H9 (cell line): ENCODE data around the gene NEDD4L. TPM values are rescaled to one million over a fixed set of nuclear protein-coding genes. Genes with fewer than 3 reads are reported as not detected.

Experiments used
- DNase-seq: peaks from one replicate; pipeline ENCODE4 v3.0.0-alpha.2; 2017
- H2AFZ ChIP-seq: one replicate; pipeline ENCODE4 v1.6.1; 2013; ENCODE audit warnings: mild to moderate bottlenecking, low read length, control low read depth, moderate library complexity
- H2AK5ac ChIP-seq: 2 replicates; pipeline ENCODE4 v1.6.1; 2013; ENCODE audit warnings: low read length, control low read depth, mixed read lengths; ENCODE audit not compliant: insufficient read length
- H2BK120ac ChIP-seq: one replicate; pipeline ENCODE4 v1.6.1; 2013; ENCODE audit warnings: low read depth, mild to moderate bottlenecking, low read length, control low read depth, inconsistent platforms; ENCODE audit not compliant: poor library complexity, severe bottlenecking
- H2BK12ac ChIP-seq: 2 replicates; pipeline ENCODE4 v1.6.1; 2013; ENCODE audit warnings: low read length, control low read depth, mixed read lengths, low read depth; ENCODE audit not compliant: insufficient read length
- H2BK15ac ChIP-seq: 2 replicates; pipeline ENCODE4 v1.6.1; 2013; ENCODE audit warnings: low read depth, low read length, control low read depth
- H2BK20ac ChIP-seq: one replicate; pipeline ENCODE4 v1.6.1; 2013; ENCODE audit warnings: low read depth, mild to moderate bottlenecking, low read length, control low read depth, inconsistent platforms; ENCODE audit not compliant: poor library complexity, severe bottlenecking
- H2BK5ac ChIP-seq: 2 replicates; pipeline ENCODE4 v1.6.1; 2013; ENCODE audit warnings: low read length, control low read depth, mixed read lengths; ENCODE audit not compliant: insufficient read length
- H3K14ac ChIP-seq: 2 replicates; pipeline ENCODE4 v1.6.1; 2013; ENCODE audit warnings: low read length, control low read depth; ENCODE audit not compliant: insufficient read depth
- H3K18ac ChIP-seq: 2 replicates; pipeline ENCODE4 v1.6.1; 2013; ENCODE audit warnings: low read depth, mild to moderate bottlenecking, mixed read lengths, low read length, control low read depth; ENCODE audit not compliant: insufficient read length
- H3K23ac ChIP-seq: 2 replicates; pipeline ENCODE4 v1.6.1; 2013; ENCODE audit warnings: low read length, control low read depth, mixed read lengths, low read depth; ENCODE audit not compliant: insufficient read length
- H3K23me2 ChIP-seq: 2 replicates; pipeline ENCODE4 v1.6.1; 2013; ENCODE audit warnings: low read depth, mild to moderate bottlenecking, mixed read lengths, low read length, control low read depth; ENCODE audit not compliant: insufficient read length, poor library complexity, severe bottlenecking
- H3K27ac ChIP-seq: 2 replicates; pipeline ENCODE4 v1.5.1; 2013; ENCODE audit warnings: low read length, control low read depth, mixed read lengths, low read depth; ENCODE audit not compliant: insufficient read length
- H3K27me3 ChIP-seq: 2 replicates; pipeline ENCODE4 v1.6.1; 2013; ENCODE audit warnings: low read length, control low read depth, inconsistent platforms; ENCODE audit not compliant: insufficient read depth
- H3K4ac ChIP-seq: 2 replicates; pipeline ENCODE4 v1.6.1; 2013; ENCODE audit warnings: low read depth, mild to moderate bottlenecking, control low read depth, inconsistent platforms, low read length, moderate library complexity
- H3K4me1 ChIP-seq: 2 replicates; pipeline ENCODE4 v1.6.1; 2013; ENCODE audit warnings: low read length, control low read depth, inconsistent platforms; ENCODE audit not compliant: insufficient read depth
- H3K4me2 ChIP-seq: 2 replicates; pipeline ENCODE4 v1.6.1; 2013; ENCODE audit warnings: low read length, control low read depth, mixed read lengths; ENCODE audit not compliant: insufficient read length, insufficient read depth
- H3K56ac ChIP-seq: 2 replicates; pipeline ENCODE4 v1.6.1; 2013; ENCODE audit warnings: low read depth, mild to moderate bottlenecking, mixed read lengths, low read length, control low read depth; ENCODE audit not compliant: insufficient read length
- H3K79me1 ChIP-seq: 2 replicates; pipeline ENCODE4 v1.6.1; 2013; ENCODE audit warnings: low read depth, mild to moderate bottlenecking, moderate library complexity, low read length, control low read depth, inconsistent platforms; ENCODE audit not compliant: insufficient read depth, poor library complexity, severe bottlenecking
- H3K79me2 ChIP-seq: 2 replicates; pipeline ENCODE4 v1.6.1; 2013; ENCODE audit warnings: low read length, control low read depth, inconsistent platforms; ENCODE audit not compliant: insufficient read depth
- H3K9ac ChIP-seq: 2 replicates; pipeline ENCODE4 v1.6.1; 2013; ENCODE audit warnings: low read length, control low read depth, mixed read lengths; ENCODE audit not compliant: insufficient read length; ENCODE audit errors: extremely low read depth
- H3K9me3 ChIP-seq: one replicate; pipeline ENCODE4 v1.6.1; 2013; ENCODE audit warnings: low read depth, low read length, inconsistent platforms; ENCODE audit not compliant: control insufficient read depth
- H3T11ph ChIP-seq: one replicate; pipeline ENCODE4 v1.6.1; 2013; ENCODE audit warnings: mild to moderate bottlenecking, low read length, control low read depth, inconsistent platforms
- H4K20me1 ChIP-seq: one replicate; pipeline ENCODE4 v1.6.1; 2013; ENCODE audit not compliant: control insufficient read depth, insufficient read length, insufficient read depth
- H4K5ac ChIP-seq: 2 replicates; pipeline ENCODE4 v1.6.1; 2013; ENCODE audit warnings: low read depth, mild to moderate bottlenecking, mixed read lengths, low read length, control low read depth; ENCODE audit not compliant: insufficient read length
- H4K8ac ChIP-seq: replicated peaks from 2 replicates; pipeline ENCODE4 v1.6.1; 2013; ENCODE audit warnings: low read length, control low read depth, mixed read lengths, low read depth; ENCODE audit not compliant: insufficient read length
- H4K91ac ChIP-seq: 2 replicates; pipeline ENCODE4 v1.6.1; 2013; ENCODE audit warnings: low read depth, mild to moderate bottlenecking, moderate library complexity, mixed read lengths, low read length, control low read depth; ENCODE audit not compliant: insufficient read length
- H3K27ac Mint-ChIP-seq, 3 experiments: 2 replicates in 2 of 3; 3 replicates in 1 of 3; pipeline ENCODE4 v1.8.0; 2020 to 2021; ENCODE audit warnings: mixed read lengths in 3 of 3, mild to moderate bottlenecking in 1 of 3, moderate library complexity in 1 of 3
- H3K27me3 Mint-ChIP-seq: 2 replicates; pipeline ENCODE4 v1.8.0; 2021; ENCODE audit warnings: low read depth, mild to moderate bottlenecking, moderate library complexity, mixed read lengths
- H3K36me3 Mint-ChIP-seq, 3 experiments: 2 replicates in 2 of 3; 3 replicates in 1 of 3; pipeline ENCODE4 v1.8.0; 2020 to 2021; ENCODE audit warnings: low read depth in 3 of 3, mixed read lengths in 3 of 3; ENCODE audit not compliant: insufficient read depth in 1 of 3
- H3K4me1 Mint-ChIP-seq, 2 experiments: 2 replicates each; pipeline ENCODE4 v1.8.0; 2020; ENCODE audit warnings: mixed read lengths in 2 of 2
- H3K4me3 Mint-ChIP-seq, 2 experiments: 2 replicates in 1 of 2; 3 replicates in 1 of 2; pipeline ENCODE4 v1.8.0; 2020 to 2021; ENCODE audit warnings: mild to moderate bottlenecking in 2 of 2, mixed read lengths in 2 of 2, moderate library complexity in 1 of 2
- H3K9me3 Mint-ChIP-seq, 2 experiments: 2 replicates in 1 of 2; 3 replicates in 1 of 2; pipeline ENCODE4 v1.8.0; 2020; ENCODE audit warnings: mild to moderate bottlenecking in 2 of 2, mixed read lengths in 2 of 2, moderate library complexity in 1 of 2
- CTCF ChIP-seq: fragments of 200-600 bp; sonication (generic); conservative IDR thresholded peaks from 3 replicates; pipeline ENCODE4 v1.8.0; 2021; ENCODE audit warnings: antibody characterized with exemption, mild to moderate bottlenecking
- WGBS: extraction: QIAGEN DNeasy Blood & Tissue Kit; methylation state at CpG from one replicate; pipeline ENCODE4 v1.1.7; 2013; ENCODE audit warnings: missing lambda C conversion rate, low lambda C conversion rate, mixed read lengths; ENCODE audit not compliant: insufficient read length; ENCODE audit errors: extremely low coverage; 5-methylcytosine and 5-hydroxymethylcytosine counted together
- total RNA-seq: library from RNA; stranded (reverse); gene quantifications from 2 replicates; pipeline ENCODE4 v1.2.1, GENCODE V29; 2021

The NEDD4L gene
- total RNA-seq, 1 experiment from 2014 or later = 76.3 TPM

- Histone ChIP-seq H2BK120ac (no peak overlapping the region), H2BK5ac (no peak overlapping the region), H2AK5ac (no peak overlapping the region), H3K56ac (no peak overlapping the region), H3K4me2 (no peak overlapping the region), H4K91ac (no peak overlapping the region), H3K4me1 (peaks cover 8% of the 10 kb centered on the region; the same call in 1 of the 2 replicates), H3K79me1 (no peaks in the 10 kb centered on the region), H3K9ac (no peak overlapping the region), H2BK15ac (no peak overlapping the region), H3K18ac (no peak overlapping the region), H2AFZ (no peak overlapping the region), H3K4ac (no peak overlapping the region), H3K23me2 (peaks cover 3% of the 10 kb centered on the region), H3T11ph (no peak overlapping the region), H2BK12ac (no peak overlapping the region), H2BK20ac (no peak overlapping the region), H3K27me3 (no peaks in the 10 kb centered on the region), H3K23ac (no peak overlapping the region), H3K14ac (no peak overlapping the region), H3K79me2 (no peaks in the 10 kb centered on the region), H3K27ac (no peak overlapping the region), H4K5ac (no peak overlapping the region), H4K20me1 (no peaks in the 10 kb centered on the region), H3K9me3 (no peaks in the 10 kb centered on the region), H4K8ac (no peak overlapping the region)
- Mint-ChIP-seq H3K27ac (peak overlapping the region in 2 of 3 experiments; percentile 13 to 50; a peak in 2 of 7 replicates), H3K4me3 (no peak overlapping the region), H3K4me1 (peaks cover 74 to 79% of the 10 kb centered on the region in 2 experiments), H3K27me3 (no peaks in the 10 kb centered on the region), H3K36me3 (peaks cover 7 to 29% (median 25%) of the 10 kb centered on the region in 3 experiments; a peak in 5 of 7 replicates), H3K9me3 (no peaks in the 10 kb centered on the region)
- no peak for TF ChIP-seq CTCF
- no peak for DNase-seq
- no CpG with 5 or more reads among the region's 4 CpGs for WGBS
Measured at GRCh38 chr18:58337285-58337684, 293.3 kb downstream of the NEDD4L start.
